RWPE2 (cell line): ENCODE results near the gene FGD4.

Experiments used
- ATAC-seq: fragments of 200-7000 bp; cut with Tn5 transposase; 3 replicates; pipeline ENCODE4 v1.9.1; 2021; ENCODE audit warnings: low read depth
- DNase-seq: peaks from one replicate; pipeline ENCODE4 v3.0.0-alpha.2; 2020; ENCODE audit warnings: low spot score
- H3K27ac ChIP-seq: fragments of 450-650 bp; 2 replicates; pipeline ENCODE4 v1.5.1; 2017; ENCODE audit warnings: mild to moderate bottlenecking; ENCODE audit not compliant: poor library complexity, severe bottlenecking
- H3K27me3 ChIP-seq: fragments of 250-450 bp; sonication (Bioruptor Pico); 2 replicates; pipeline ENCODE4 v1.5.1; 2021; ENCODE audit warnings: mild to moderate bottlenecking, moderate library complexity; ENCODE audit not compliant: insufficient read depth, poor library complexity, severe bottlenecking
- H3K36me3 ChIP-seq: fragments of 250-450 bp; sonication (Bioruptor Pico); 2 replicates; pipeline ENCODE4 v1.5.1; 2020; ENCODE audit warnings: low read depth, mild to moderate bottlenecking, moderate library complexity
- H3K4me1 ChIP-seq: fragments of 250-450 bp; sonication (Bioruptor Pico); 2 replicates; pipeline ENCODE4 v1.5.1; 2021; ENCODE audit warnings: mild to moderate bottlenecking, moderate library complexity; ENCODE audit not compliant: insufficient read depth, poor library complexity, severe bottlenecking
- H3K4me3 ChIP-seq: fragments of 250-450 bp; sonication (Bioruptor Pico); 2 replicates; pipeline ENCODE4 v1.5.1; 2021; ENCODE audit warnings: mild to moderate bottlenecking, moderate library complexity; ENCODE audit not compliant: severe bottlenecking
- H3K9me3 ChIP-seq: fragments of 250-450 bp; sonication (Bioruptor Pico); 2 replicates; pipeline ENCODE4 v1.5.1; 2021; ENCODE audit warnings: mild to moderate bottlenecking, moderate library complexity; ENCODE audit not compliant: severe bottlenecking
- TF ChIP-seq, protein P1 (sequence below): fragments of 450-650 bp; IDR thresholded peaks from one replicate; pipeline ENCODE4 v1.5.1; 2017; ENCODE audit warnings: mild to moderate bottlenecking, moderate library complexity; ENCODE audit not compliant: poor library complexity, severe bottlenecking

The FGD4 gene

GRCh38 chr12:32617534-32617933, 218.2 kb downstream of the FGD4 start:
- no peak for ATAC-seq
- H3K27ac ChIP-seq = no peak overlapping the region
- TF ChIP-seq, protein P1, sequence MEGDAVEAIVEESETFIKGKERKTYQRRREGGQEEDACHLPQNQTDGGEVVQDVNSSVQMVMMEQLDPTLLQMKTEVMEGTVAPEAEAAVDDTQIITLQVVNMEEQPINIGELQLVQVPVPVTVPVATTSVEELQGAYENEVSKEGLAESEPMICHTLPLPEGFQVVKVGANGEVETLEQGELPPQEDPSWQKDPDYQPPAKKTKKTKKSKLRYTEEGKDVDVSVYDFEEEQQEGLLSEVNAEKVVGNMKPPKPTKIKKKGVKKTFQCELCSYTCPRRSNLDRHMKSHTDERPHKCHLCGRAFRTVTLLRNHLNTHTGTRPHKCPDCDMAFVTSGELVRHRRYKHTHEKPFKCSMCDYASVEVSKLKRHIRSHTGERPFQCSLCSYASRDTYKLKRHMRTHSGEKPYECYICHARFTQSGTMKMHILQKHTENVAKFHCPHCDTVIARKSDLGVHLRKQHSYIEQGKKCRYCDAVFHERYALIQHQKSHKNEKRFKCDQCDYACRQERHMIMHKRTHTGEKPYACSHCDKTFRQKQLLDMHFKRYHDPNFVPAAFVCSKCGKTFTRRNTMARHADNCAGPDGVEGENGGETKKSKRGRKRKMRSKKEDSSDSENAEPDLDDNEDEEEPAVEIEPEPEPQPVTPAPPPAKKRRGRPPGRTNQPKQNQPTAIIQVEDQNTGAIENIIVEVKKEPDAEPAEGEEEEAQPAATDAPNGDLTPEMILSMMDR = no peak

DNA sequence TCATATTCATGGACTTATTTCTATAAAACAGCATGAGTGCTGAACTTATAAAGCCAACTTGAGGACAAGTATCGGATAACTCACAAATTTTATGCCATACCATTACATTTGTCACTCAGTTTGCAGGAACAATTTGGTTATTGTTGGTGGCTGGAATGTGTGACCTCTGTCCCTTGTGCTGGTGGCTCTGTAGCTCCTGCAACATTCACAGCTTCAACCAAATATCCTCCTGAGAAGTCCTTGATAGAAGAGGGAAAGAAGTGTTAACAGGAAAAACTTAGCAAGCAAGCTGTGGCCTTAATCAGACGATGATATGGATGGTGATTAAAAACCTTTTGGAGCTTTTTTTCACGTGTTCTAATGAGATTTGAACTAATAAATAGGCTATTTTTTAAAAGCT, 218.8 kb downstream of the FGD4 start:
- H3K4me3 ChIP-seq = no peak overlapping the region
- TF ChIP-seq, protein P1 = no peak
- H3K4me1 ChIP-seq = peaks cover under 1% of the 10 kb centered on the region
- H3K27me3 ChIP-seq = no peaks in the 10 kb centered on the region
- DNase-seq = no peak
- H3K9me3 ChIP-seq = no peaks in the 10 kb centered on the region
- no peak for ATAC-seq
- peaks cover 62% of the 10 kb centered on the region for H3K36me3 ChIP-seq
- no peak overlapping the region for H3K27ac ChIP-seq

More at GRCh38 chr12:32617534-32617933, 218.2 kb downstream of the FGD4 start:
- H3K36me3 ChIP-seq = peaks cover 62% of the 10 kb centered on the region
- H3K4me3 ChIP-seq = no peak overlapping the region
- no peak for DNase-seq
- peaks cover 6% of the 10 kb centered on the region for H3K4me1 ChIP-seq
- no peaks in the 10 kb centered on the region for H3K27me3 ChIP-seq
- H3K9me3 ChIP-seq = no peaks in the 10 kb centered on the region

- Histone ChIP-seq H3K36me3 (peaks cover 71% of the 10 kb centered on the region), H3K4me1 (no peaks in the 10 kb centered on the region), H3K27me3 (no peaks in the 10 kb centered on the region), H3K27ac (no peak overlapping the region), H3K4me3 (no peak overlapping the region), H3K9me3 (no peaks in the 10 kb centered on the region)
- DNase-seq (no peak), ATAC-seq (no peak)
- TF ChIP-seq, protein P1 = no peak
These were observed 228.6 kb downstream of the FGD4 start for GRCh38 chr12:32627976-32628375.

GRCh38 chr12:32641287-32641901, 242.0 kb downstream of the FGD4 start:
- no peaks in the 10 kb centered on the region for H3K27me3 ChIP-seq
- ATAC-seq (no peak), DNase-seq (no peak)
- H3K27ac ChIP-seq = no peak overlapping the region
- H3K4me1 ChIP-seq = no peaks in the 10 kb centered on the region
- H3K4me3 ChIP-seq = no peak overlapping the region
- no peaks in the 10 kb centered on the region for H3K9me3 ChIP-seq
- TF ChIP-seq, protein P1 = no peak
- H3K36me3 ChIP-seq = peaks cover 66% of the 10 kb centered on the region

GRCh38 chr12:32644431-32644830, 245.1 kb downstream of the FGD4 start:
- Histone ChIP-seq H3K36me3 (peaks cover 45% of the 10 kb centered on the region), H3K27ac (no peak overlapping the region), H3K9me3 (no peaks in the 10 kb centered on the region), H3K4me1 (no peaks in the 10 kb centered on the region), H3K4me3 (no peak overlapping the region), H3K27me3 (no peaks in the 10 kb centered on the region)
- ATAC-seq = no peak
- DNase-seq = no peak
- TF ChIP-seq, protein P1 = no peak
